HG02588 (cell line): ENCODE results near the gene RMND1.
A peak's percentile ranks its signal among the peaks of the same experiment; 100 is the strongest.

Experiments
- ATAC-seq: cut with Tn5 transposase; IDR thresholded peaks from one replicate; pipeline ENCODE4 v1.9.1; 2021; ENCODE audit warnings: mild to moderate bottlenecking, moderate library complexity; ENCODE audit not compliant: unreplicated experiment

RMND1 gene

GRCh38 chr6:151425561-151425960 lies 26.4 kb downstream of the RMND1 start:
- ATAC-seq, result no peak

- no peak for ATAC-seq
Observed at GRCh38 chr6:151422981-151423380, 28.9 kb downstream of the RMND1 start.

DNA sequence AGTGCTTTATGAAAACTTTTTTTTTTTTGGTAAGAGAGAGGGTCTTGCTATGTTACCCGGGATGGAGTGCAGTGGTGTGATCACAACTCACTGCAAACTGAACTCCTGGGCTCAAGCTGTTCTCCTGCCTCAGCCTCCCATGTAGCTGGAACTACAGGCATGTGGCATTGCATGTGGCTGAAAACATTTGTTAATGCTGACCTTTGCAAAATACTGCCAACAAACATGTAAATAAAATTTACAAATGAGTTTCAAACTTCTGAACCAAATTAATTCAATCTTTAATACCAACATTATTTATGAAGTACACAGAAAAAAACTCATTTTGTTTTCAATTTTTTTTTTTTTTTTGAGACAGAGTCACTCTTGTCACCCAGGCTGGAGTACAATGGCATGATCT lies 34.4 kb downstream of the RMND1 start:
- no peak for ATAC-seq

DNA sequence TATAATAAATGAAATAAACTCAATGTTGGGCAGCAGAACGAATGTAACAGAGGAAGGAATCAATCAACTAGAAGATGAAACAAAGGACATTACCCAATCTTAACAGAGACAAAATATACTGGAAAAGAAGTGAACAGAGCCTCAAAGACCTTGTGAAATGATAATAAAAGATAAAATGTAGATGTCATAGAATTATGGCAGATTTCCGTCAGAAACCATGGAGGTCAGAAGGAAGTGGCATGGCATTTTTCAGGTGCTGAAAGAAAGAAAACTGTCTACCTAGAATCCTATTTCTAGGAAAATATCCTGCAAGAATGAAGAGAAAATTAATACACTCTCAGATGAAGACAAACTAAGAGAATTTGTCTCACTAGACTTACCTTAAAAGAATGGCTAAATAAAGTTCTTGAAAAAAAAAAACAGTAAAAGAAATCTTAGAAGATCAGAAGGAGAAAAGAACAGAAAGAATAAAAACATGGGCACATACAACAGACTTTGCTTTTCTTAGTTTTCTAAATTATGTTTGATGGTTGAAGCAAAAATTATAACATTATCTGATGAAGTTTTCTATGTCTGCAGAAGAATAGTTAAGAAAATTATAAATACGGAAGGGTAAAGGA lies 37.2 kb downstream of the RMND1 start:
- ATAC-seq, result no peak

DNA sequence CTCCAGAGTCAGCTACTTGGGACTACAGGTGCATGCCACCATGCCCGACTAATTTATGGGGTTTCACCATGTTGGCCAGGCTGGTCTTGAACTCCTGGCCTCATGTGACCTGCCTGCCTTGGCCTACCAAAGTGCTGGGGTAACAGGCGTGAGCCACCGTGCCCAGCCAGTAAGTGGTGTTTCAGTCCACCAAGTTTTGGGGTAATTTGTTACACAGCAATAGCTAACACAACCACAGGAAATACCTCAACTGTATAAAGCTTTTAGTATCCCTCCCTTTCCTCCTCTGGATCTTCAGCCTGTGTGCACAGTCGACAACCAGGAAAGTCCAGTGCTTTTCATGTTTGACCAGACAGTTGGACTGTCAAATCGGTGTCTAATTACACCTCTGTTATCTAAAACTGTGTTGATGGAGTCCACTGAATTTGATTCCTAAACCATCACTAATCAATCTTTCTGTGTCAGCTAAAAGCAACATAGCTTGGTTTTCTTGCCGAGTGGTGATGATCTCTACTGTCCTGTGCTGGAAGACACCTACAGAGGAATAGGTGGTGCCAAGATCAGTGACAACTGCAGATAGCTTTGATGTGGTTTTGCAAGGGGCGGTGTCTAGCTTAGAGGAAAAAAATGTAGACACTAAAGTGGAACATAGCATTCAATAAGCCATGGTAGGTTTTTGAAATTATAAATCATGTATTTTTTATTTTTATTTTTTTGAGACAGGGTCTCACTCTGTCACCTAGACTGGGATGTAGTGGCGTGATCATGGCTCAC lies 38.4 kb downstream of the RMND1 start:
- ATAC-seq, result no peak

DNA sequence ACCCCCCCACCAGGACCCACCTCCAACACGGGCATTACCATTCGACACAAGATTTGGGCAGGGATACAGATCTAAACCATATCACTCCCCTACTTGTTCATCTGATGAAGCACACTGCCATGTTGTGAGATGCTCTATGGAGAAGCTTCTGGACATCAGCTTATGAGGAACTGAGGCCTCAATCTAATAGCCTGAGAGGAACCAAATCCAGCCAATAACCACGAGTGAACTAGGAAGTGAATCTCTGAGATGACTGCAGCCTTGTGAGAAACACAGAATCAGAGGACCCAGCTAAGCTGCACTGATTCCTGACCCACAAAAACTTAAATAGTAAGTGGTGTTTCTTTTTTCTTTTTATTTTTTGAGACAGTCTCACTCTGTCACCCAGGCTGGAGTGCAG lies 39.0 kb downstream of the RMND1 start:
- no peak for ATAC-seq

DNA sequence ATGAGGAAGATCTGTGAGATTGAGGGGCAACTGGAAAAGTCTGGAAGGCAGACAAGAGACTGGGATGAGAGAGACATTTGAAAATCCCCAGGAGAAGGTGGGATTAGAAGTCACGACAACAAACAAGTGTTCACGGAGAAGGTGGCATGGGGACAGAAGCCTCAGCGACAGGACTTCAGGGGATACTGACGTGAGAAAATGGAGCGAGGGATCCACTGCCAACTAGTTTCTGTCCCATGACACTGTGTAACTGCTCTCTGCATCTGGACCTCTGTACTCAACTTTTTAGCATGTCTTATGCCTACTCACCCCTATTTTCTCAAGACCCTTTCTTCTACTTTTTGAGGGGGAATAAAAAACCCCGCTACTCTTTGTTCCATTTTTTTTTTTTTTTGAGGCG lies 42.2 kb downstream of the RMND1 start:
- ATAC-seq, result no peak

DNA sequence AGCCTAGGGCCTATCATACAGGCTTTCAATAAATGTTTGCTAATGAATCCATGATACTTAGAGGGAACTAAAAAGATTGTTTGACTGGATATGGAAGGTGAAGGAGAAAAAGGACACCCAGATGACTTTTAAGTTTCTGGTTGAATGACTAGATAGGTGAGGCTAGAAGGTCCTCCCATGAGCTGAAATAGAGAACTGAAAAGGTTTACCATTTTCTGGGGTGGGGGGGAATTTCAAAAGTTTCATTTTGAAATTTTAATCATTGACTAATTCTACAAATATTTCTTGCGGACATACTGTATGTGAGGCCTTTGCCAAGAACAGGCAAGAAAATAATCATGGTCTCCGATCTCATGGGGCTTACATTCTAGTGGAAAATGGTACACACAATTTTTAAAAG lies 42.7 kb downstream of the RMND1 start:
- peak; percentile 64 for ATAC-seq

DNA sequence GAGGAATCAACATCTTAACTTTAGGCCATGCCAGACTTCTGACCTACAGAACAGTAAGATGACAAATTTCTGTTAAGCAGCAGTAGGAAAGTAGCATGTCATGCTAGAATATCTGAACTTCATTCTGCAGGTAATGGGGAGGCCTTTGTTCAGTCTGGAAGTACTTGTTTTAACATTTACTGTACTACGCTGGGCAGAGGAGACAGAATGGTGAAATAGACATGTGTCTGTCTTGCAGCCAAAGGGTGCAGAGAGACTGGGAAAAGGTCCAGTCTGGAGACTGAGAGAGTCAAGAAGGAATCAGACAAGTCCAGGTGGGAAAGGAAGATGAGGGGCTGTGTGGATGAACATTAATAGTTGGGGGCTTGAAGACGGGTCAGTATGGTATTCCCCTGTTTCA lies 43.1 kb downstream of the RMND1 start:
- ATAC-seq, result no peak

DNA sequence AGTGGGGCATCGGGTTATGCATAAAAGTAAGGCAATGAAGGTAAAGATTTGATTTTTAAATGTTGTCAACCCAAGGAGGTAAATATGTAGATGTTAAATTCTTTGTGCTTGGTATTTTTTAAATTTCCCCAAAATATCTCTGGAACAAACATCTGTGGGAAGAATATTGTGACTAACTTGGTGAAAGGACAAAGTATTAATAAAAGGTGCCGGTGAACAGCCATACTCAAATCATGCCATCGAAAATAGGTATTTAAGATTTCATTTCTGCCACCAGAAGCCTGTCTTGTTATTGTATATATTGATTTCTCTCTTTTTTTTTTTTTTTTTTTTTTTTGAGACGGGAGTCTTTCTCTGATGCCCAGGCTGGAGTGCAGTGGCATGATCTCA lies 48.0 kb downstream of the RMND1 start:
- no peak for ATAC-seq

- no peak for ATAC-seq
Observed at GRCh38 chr6:151402228-151402627, 49.7 kb downstream of the RMND1 start.

DNA sequence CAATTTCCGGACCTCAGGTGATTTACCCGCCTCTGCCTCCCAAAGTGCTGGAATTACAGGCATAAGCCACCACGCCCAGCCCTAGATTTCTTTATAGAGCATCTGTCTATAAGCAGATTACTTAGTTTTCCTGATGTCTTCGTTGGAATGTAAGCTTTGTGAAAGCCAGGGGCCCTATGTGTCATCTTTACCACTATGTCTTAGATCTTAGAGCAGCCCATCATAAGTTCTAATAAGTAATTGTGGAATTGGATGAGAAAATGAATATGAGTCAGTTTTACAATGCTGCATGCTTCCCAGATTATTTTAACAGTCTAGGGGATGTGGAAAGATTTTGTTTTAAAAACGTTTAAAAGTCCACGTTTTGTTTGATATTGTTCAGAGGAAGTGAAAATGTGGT lies 51.5 kb downstream of the RMND1 start:
- ATAC-seq, result no peak

- no peak for ATAC-seq
Observed at GRCh38 chr6:151399679-151400078, 52.2 kb downstream of the RMND1 start.

DNA sequence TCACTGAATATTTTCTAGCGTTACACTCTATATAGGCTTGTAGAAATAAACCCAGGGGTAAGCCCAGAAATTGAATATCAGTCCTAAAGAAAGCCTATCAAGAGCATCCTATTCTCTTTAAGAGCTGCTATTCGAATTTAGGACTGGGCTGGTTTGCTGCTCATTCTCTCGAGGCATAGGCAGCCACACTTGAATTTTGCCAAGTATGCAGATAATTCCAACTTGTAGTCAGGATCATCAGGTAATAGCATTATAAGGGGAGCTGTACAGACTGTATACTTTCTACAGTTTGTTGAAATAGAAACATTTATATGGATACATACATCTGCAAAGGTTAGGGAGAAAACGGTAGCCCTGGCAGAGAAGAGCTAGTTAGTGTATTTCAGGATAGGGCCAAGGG lies 58.5 kb downstream of the RMND1 start:
- ATAC-seq, result no peak

DNA sequence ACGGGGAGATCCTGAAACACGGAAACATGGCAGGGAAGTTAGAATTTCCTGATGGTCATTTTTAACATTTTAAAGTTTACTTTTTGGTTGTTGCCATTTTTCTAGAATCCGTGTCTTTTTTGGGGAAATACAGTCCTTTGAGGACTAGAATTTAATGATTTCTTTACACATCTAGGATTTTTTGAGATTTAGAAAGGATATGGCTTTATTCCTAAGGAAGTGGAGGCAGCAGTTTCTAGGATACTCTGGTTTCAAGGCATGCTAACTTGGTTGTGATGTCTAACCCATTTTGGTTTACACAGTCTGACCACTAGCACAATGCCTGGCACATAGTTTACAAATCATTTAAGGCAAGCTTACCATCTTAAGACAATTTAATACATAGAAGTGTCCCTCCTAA lies 59.5 kb downstream of the RMND1 start:
- ATAC-seq, result no peak

DNA sequence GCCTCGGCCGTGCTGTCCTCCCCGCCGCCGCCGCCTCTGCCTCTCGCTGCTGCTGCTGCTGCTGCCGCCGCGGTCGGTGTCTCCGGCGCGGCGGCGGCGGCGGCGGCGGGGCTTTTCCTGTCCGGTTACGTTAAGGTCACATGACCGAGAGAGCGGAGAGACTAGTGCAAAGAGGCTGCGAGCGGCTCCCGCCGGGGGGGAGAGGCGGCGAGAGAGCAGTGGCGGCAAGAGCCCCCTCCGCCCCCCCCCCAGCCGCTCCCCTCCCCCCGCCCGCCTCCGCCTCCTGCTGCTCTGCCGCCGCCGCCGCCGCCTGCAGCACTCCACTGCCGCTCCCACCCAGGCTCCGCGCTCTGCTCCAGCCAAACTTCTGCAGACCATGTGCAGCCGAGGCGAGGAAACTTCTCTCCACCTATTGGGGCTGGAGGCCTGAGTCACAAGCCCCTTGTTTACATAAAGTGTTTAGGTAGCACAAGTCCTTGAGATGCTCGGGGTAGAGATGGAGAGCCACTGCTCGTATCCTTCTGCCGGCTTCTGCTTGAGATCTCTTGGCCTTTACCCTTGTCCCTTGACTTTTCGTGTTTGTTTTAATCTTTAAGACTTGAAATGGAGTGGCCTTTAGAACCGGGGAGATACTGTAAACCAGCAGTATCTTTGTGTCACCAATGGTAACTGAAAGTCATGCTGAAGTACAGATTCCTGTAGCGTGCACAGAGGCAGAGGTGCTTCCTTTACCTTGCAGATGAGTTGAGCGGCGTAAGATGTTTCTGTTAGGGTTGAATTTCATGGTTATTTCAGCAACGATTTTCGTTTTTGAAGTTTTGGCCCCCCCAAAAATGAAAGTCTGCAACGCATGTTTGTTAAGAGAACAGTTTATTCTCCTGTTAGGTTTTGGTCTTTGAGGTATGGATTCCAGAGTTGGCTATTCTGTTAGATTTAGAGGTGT lies 60.2 kb downstream of the RMND1 start, which contains the start of gene ZBTB2:
Gene ZBTB2, minus strand, starts transcription at position 89 of the 943 bp plus-strand sequence. CDS start 17,922 bp downstream, outside the sequence.
- peak; percentile 5 for ATAC-seq

- peak; percentile 16 for ATAC-seq
Observed at GRCh38 chr6:151390851-151391470, 61.0 kb downstream of the RMND1 start.

- peak; percentile 78 for ATAC-seq
Observed at GRCh38 chr6:151390276-151390850, 61.6 kb downstream of the RMND1 start.

- peak; percentile 62 for ATAC-seq
Observed at GRCh38 chr6:151389618-151390275, 62.2 kb downstream of the RMND1 start.

- ATAC-seq, result no peak
Observed at GRCh38 chr6:151388997-151389617, 62.8 kb downstream of the RMND1 start.
